ENCODE data around the gene CTAGE8.
"Not testable (repeated sequence)": the region's sequence is repeated elsewhere in the genome, so short reads cannot be mapped to it uniquely, and the experiment has no call there.

Gene CTAGE8, protein sequence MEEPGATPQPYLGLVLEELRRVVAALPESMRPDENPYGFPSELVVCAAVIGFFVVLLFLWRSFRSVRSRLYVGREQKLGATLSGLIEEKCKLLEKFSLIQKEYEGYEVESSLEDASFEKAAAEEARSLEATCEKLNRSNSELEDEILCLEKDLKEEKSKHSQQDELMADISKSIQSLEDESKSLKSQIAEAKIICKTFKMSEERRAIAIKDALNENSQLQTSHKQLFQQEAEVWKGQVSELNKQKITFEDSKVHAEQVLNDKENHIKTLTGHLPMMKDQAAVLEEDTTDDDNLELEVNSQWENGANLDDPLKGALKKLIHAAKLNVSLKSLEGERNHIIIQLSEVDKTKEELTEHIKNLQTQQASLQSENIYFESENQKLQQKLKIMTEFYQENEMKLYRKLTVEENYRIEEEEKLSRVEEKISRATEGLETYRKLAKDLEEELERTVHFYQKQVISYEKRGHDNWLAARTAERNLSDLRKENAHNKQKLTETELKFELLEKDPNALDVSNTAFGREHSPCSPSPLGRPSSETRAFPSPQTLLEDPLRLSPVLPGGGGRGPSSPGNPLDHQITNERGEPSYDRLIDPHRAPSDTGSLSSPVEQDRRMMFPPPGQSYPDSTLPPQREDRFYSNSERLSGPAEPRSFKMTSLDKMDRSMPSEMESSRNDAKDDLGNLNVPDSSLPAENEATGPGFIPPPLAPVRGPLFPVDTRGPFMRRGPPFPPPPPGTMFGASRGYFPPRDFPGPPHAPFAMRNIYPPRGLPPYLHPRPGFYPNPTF

DNA sequence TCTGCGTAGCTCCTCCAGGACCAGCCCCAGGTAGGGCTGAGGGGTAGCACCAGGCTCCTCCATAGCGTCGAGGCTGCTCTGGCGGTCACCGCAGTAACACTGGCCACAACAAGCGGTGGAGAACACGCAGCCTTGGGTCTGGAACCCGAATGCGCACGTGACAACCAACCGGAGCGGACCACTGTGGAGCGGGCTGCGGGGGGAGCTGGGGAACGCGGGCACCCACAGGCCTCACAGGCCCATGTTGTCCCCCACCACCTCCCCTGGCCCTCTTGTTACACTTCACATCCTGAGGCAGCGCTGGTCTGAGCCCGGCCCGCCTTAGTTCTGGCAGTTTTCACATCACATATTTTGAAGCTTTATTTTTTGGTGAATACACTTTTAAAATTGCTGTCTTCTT, at the start of gene CTAGE8:
CTAGE8 (minus strand) TSS at position 101 of the 400 bp plus-strand sequence; CDS start at position 63, 38 bp downstream.
- not testable (repeated sequence) for DNase-seq (ENCODE audit: low spot score)

DNA sequence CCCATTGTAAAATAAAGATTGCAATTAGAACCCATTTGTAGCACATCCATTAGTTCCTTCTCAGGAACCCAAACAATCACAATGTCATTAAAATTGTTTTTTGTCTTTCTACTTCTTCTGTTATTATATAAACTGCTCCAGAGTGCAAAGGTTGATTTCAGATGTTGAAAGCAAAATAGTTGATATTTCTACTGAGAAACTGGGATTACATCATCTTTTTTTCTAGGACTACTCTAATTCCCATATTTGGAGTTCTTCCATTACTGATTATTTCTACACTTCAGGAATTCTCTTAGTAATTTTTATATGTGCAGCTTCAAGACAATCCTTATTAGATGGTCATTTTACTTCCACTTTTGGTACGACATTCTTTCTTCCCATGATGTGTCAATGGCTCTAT, 48.4 kb upstream of the CTAGE8 start:
- not testable (repeated sequence) for DNase-seq (ENCODE audit: low spot score)

DNA sequence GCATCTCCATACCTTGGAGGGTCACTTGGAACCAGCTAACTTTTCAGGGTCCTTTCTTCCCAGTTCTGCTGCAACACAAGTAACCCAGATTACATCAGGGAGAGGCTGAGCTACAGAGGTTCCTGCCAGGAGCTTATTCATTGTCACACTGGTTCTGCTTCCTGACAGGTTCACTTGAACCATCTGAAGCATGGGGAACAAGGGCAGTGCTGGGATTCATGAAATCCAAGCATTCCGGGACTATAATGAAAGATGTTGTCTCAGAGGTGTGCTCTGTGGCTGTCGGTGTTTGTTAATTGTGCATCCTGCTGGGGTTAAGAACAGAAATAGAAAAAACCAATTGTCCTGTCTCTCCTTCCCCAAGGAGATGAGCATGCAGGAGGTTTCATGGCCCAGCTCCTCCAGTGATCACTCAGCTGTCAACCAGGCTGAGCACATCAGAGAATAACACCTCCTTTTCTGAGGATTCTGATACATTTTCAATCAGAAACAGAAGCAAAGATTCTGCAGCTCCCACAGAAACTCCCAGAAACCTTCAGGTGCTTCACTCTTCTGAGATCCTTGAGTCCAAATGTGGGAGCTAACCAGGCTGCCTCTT, 42.9 kb upstream of the CTAGE8 start, which contains the start of gene OR2A1:
OR2A1 (plus strand) TSS at position 548 of the 598 bp plus-strand sequence. CDS start 5,706 bp downstream, outside the sequence.
- not testable (repeated sequence) for DNase-seq (ENCODE audit: low spot score)

- DNase-seq (ENCODE audit: low spot score), result not testable (repeated sequence)
These were observed 42.1 kb upstream of the CTAGE8 start for GRCh38 chr7:144311218-144311617.

DNA sequence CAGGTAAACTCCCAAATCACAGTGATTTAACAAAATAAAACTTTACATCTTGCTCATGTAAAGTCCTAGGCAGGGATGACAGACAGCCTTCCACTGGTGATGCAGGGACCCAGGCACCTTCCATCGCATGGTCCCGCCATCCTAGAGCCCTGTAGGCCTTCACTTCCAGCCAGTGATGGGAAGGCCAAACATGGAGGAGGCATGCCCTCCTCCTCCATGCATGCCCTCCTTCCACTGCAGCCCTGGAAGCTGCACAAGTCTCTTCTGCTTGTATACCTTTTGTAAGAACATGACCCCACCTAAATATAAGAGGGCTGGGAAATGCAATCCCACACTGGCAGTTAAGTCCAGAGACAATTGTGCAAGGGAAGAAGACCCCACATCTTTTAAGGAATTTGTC, 40.6 kb upstream of the CTAGE8 start:
- not testable (repeated sequence) for DNase-seq (ENCODE audit: low spot score)

DNA sequence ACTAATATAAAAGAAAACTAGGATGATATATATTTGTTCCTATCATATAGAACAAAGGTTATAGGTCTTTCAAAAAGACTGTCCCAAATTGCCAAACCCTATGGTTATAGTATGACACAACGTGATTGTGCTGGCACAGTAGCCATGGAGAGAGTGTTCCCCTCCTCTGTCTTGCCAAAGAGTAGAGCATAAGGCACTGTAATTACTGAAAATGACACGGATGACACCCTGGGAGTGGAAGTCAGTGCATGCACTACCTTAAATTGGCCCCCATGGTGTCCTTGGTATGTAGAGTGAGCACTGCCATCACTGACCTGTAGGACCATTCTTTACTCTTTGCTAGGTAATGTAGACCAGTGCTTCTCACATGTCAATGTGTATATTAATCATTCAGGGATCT, 36.1 kb upstream of the CTAGE8 start:
- not testable (repeated sequence) for DNase-seq (ENCODE audit: low spot score)

DNA sequence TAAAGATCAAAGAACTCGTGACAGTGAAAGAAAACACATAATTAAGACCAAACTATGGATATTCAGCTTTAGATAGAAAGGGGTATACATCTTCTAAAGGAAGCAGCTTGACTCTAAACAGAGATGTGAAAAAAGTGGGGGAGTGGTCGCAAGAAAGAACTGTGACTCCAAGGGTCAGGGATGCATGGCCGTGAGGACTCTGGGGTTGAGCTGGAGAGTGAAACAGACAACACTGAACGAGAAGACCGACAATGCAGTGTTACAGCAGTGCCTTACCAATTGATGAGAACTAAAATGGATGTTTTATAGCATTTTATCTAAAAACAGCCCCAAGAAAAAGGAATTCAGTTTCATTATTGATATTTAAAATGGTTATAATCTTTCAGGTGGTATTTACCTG, 34.5 kb upstream of the CTAGE8 start:
- DNase-seq (ENCODE audit: low spot score), result not testable (repeated sequence)

DNA sequence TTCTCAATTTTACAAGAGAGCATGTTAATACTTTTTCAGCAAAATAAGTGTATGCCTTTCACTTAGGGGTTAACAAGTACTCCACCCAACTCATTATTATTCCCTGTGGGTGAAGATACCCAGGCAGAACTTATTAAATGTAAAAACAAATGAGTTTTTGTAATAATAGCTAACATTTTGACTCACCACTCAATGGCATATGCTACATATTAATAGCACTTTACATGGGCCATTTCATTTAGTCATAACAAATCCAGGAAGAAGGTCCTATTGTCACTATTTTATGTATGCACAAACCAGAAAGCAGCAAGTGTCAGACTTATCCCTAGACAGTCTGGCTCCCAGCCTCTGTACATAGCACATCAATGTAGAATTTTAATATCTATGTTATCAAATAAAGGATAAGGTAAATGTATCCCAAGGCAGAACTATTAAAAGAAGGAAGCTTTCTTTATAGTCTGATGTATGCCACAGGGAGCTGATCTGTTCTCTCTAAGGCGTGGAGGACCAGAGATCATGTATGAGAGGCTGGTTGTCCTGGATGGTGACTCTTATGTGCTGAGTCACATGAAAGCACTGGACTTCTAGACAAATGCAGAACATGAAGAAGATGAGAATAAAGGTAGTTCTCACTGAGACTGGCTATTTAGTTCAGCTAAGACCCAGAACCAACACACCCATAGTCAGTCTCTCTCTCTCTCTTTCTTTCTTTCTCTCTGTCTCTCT, 33.7 kb upstream of the CTAGE8 start:
- DNase-seq (ENCODE audit: low spot score), result not testable (repeated sequence)

DNA sequence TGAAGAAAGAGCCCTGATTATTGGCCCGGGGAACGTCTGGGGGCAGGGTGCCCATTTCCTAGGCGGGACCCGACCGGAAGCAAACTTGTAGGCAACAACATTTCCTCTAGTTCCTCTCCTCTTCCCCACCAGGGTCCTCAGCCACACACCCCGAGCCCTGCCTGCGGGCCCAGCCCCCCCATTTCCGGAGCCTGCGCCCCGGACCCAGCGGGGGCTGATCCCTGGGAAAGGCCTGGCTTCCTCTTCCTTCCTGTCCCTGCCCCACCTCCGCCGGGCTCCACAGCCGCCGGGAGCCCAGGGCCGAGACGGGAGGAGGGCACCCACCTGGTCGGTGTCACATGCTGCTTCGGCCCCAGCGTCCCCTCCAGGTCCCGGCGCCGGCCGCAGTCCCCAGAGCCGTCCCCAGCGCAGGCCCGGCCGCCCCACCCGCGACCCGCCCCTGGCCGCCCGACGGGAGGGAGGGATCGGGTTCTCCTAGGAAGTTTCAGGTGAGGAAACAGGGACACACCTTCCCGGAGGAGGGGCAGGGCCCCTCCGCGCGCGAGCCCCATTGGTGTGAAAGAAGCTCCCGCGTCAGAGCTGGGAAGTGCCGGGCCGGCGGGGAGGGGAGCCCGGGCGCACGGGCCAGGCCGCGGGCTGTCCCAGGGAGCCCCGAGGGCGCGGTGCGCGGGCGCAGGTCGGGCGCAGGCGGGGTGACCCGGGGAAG, 24.9 kb upstream of the CTAGE8 start:
- not testable (repeated sequence) for DNase-seq (ENCODE audit: low spot score)

GRCh38 chr7:144292384-144293161, 23.5 kb upstream of the CTAGE8 start:
- not testable (repeated sequence) for DNase-seq (ENCODE audit: low spot score)

- DNase-seq (ENCODE audit: low spot score), result not testable (repeated sequence)
These were observed 22.5 kb upstream of the CTAGE8 start for GRCh38 chr7:144291607-144292006.

GRCh38 chr7:144287171-144287784, 18.2 kb upstream of the CTAGE8 start:
- DNase-seq (ENCODE audit: low spot score), result not testable (repeated sequence)

- not testable (repeated sequence) for DNase-seq (ENCODE audit: low spot score)
These were observed 14.6 kb upstream of the CTAGE8 start for GRCh38 chr7:144283716-144284115.

DNA sequence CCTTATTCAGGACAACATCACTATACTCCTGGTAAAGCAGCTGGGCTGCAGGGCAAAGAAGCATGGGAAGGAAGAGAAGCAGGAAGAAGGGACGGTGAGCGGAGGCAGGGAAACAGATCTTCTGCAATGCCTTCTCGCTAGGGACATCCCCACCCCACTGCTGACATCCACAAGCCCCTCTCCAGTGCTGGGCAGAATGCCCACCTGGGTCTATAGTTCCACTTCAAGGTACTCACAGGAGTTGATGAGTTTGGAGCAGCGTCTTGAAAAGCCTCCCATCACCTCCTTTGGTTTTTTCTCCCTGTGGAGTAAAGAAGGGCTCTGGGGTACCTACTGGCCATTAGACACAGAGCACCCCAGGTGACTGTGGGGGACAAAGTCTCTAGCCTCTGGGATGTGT, 13.4 kb upstream of the CTAGE8 start:
- DNase-seq (ENCODE audit: low spot score), result not testable (repeated sequence)

- not testable (repeated sequence) for DNase-seq (ENCODE audit: low spot score)
These were observed 12.9 kb upstream of the CTAGE8 start for GRCh38 chr7:144281981-144282380.

GRCh38 chr7:144280010-144280409, 10.9 kb upstream of the CTAGE8 start:
- DNase-seq (ENCODE audit: low spot score), result not testable (repeated sequence)

GRCh38 chr7:144275281-144275680, 6.2 kb upstream of the CTAGE8 start:
- DNase-seq (ENCODE audit: low spot score), result not testable (repeated sequence)

- not testable (repeated sequence) for DNase-seq (ENCODE audit: low spot score)
These were observed 4.4 kb downstream of the CTAGE8 start, which contains the start of gene OR2A7 for GRCh38 chr7:144264692-144265091. Gene OR2A7, minus strand, starts transcription at chr7:144264792. Its CDS starts 5,164 bp downstream, at chr7:144259628.

- DNase-seq (ENCODE audit: low spot score), result not testable (repeated sequence)
These were observed 7.0 kb downstream of the CTAGE8 start for GRCh38 chr7:144262128-144262527.

DNA sequence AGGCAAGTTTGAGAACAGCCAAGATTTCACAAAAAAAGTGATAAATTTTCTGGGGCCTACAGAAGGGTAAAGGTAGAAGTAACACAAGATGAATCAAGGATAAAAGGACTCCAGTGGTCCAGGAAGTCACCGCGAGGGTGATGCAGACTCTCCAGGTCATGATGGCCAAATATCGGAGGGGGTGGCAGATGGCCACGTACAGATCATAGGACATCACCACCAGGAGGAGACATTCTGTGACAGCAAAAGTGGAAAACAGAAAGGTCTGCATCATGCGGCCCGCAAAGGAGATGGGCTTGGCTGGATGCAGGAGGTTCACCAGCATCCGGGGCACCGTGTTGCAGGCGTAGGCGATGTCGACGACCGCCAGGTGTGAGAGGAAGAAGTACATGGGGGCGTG, 10.0 kb downstream of the CTAGE8 start:
- not testable (repeated sequence) for DNase-seq (ENCODE audit: low spot score)

Measured in LoVo (cell line).